ENCODE measurements around the gene CDH18.

CDH18 gene

DNA sequence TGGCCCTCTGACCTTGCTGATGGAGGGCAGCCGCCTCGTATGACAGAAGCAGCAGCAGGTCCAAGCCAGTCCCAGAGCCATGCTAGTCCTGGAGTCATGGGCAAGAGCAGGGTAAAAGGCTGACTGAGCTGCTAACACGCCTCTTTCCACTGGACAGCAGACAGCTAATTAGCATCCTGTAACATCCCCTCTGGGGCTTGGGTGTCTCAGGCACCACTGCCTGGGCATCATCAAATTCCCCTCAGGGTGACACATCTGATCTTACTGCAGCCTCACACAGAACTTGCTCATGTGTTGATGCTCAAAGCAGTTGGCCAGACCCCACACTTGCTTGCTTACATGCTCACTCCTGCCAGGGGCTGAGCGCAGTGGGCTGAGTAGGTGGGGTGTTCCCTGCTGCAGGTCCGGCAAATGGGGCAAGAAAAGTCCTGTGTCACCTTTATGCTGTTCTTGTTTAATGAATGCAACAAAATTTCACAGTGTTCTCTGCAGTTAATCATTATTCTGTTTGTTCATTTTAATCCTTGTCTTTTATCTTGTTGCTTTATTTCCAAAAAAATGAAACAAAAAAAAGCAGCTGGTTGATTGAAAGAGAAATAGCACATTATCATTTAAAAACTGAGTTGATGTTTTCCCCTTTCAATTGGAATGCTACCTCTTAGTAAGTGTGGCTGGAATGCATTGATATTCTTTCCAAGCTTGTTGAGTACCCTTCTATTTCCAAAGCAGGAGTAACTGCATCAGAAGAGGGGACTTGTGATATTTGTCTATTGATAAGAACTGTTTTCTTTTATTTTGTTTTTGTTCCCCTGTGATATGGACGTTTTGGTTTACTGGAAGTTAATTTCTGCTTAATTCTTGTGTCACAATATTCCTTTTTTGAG, 254.1 kb downstream of the CDH18 start:
- H3K4me3 ChIP-seq (replicated peaks in 1 of 2; ENCODE audit: low read depth in 2 of 2, low read length in 2 of 2), result no peak overlapping the region
- TF ChIP-seq, protein P1, sequence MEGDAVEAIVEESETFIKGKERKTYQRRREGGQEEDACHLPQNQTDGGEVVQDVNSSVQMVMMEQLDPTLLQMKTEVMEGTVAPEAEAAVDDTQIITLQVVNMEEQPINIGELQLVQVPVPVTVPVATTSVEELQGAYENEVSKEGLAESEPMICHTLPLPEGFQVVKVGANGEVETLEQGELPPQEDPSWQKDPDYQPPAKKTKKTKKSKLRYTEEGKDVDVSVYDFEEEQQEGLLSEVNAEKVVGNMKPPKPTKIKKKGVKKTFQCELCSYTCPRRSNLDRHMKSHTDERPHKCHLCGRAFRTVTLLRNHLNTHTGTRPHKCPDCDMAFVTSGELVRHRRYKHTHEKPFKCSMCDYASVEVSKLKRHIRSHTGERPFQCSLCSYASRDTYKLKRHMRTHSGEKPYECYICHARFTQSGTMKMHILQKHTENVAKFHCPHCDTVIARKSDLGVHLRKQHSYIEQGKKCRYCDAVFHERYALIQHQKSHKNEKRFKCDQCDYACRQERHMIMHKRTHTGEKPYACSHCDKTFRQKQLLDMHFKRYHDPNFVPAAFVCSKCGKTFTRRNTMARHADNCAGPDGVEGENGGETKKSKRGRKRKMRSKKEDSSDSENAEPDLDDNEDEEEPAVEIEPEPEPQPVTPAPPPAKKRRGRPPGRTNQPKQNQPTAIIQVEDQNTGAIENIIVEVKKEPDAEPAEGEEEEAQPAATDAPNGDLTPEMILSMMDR (IDR thresholded peaks at IDR 0.05; ENCODE audit: low read depth, low read length), result no peak
- no peak for DNase-seq (ENCODE audit: low read depth in 2 of 2)

DNA sequence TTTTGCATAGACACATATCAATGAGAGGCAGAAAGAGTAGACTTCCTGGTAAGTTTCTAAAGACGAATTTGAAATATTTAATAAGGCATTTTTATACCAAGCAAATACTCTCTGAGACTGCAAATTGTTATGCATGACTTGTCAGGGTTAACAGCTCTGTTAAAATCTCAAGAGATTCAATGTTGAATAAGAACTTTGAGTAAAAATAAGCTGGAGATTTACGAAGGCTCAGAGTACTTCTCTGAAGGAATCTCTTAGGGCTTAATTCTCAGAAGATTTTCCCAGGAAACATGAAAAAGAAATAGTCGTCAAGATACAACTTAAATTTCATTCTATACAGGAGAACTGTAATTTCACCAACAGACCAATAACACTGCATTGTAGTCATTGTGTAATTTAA, 259.4 kb downstream of the CDH18 start:
- TF ChIP-seq, protein P1 (IDR thresholded peaks at IDR 0.05; ENCODE audit: low read depth, low read length), result no peak
- no peak overlapping the region for H3K4me3 ChIP-seq (replicated peaks in 1 of 2; ENCODE audit: low read depth in 2 of 2, low read length in 2 of 2)
- DNase-seq (ENCODE audit: low read depth in 2 of 2), result no peak

DNA sequence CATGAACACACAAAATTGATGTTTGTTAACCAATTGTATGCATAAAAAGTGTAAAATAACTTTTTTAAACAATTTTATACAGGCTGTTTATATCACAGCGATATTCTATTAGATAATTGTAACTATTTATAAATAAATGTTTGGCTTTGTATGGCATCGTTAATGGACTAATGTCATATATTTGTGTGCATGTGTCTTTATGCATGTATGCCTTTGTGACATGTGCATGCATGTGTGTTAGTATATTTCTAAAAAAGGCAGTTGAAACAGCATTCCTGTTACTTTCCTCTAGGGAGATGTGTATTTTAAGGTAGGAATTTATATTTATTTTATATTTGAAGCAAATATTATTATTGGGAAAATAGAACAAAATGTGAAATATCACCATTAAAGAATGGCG, 268.9 kb downstream of the CDH18 start:
- H3K4me3 ChIP-seq (replicated peaks in 1 of 2; ENCODE audit: low read depth in 2 of 2, low read length in 2 of 2), result no peak overlapping the region
- TF ChIP-seq, protein P1 (IDR thresholded peaks at IDR 0.05; ENCODE audit: low read depth, low read length), result no peak
- DNase-seq (ENCODE audit: low read depth in 2 of 2), result no peak

DNA sequence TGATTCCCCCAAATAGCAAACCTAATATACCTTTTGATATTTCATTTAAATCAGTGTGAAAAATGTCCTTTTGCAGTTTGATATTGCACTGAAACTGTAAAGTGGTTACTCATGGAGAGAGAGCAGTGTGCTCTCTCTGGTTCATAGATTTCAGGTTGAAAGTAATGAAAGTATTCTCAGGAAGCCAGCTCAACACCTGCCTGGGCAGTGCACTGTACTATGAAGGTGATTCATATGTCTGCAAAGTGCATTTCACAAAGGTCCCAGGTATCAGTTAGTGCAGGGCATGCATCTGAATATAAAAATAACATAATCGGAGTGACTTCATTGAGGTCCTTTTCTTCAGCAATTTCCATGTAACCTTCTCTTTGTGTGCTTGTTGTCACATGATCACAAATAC, 274.3 kb downstream of the CDH18 start:
- H3K4me3 ChIP-seq (replicated peaks in 1 of 2; ENCODE audit: low read depth in 2 of 2, low read length in 2 of 2), result no peak overlapping the region
- no peak for DNase-seq (ENCODE audit: low read depth in 2 of 2)
- TF ChIP-seq, protein P1 (IDR thresholded peaks at IDR 0.05; ENCODE audit: low read depth, low read length), result no peak

DNA sequence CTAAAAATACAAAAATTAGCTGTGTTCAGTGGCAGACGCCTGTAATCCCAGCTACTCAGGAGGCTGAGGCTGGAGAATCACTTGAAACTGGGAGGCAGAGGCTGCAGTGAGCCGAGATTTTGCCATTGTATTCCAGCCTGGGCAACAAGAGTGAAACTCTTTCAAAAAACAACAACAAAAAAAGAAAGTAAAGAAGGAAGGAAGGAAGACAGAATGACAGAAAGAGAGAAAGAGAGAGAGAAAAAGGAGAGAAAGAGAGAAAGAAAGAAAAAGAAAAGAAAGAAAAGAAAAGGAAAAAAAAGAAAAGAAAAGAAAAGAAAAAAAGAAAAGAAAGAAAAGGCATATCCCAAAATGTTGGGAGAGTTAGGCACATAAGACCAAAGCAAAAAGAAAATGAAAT, 278.6 kb downstream of the CDH18 start:
- no peak overlapping the region for H3K4me3 ChIP-seq (replicated peaks in 1 of 2; ENCODE audit: low read depth in 2 of 2, low read length in 2 of 2)
- no peak for DNase-seq (ENCODE audit: low read depth in 2 of 2)
- TF ChIP-seq, protein P1 (IDR thresholded peaks at IDR 0.05; ENCODE audit: low read depth, low read length), result no peak

DNA sequence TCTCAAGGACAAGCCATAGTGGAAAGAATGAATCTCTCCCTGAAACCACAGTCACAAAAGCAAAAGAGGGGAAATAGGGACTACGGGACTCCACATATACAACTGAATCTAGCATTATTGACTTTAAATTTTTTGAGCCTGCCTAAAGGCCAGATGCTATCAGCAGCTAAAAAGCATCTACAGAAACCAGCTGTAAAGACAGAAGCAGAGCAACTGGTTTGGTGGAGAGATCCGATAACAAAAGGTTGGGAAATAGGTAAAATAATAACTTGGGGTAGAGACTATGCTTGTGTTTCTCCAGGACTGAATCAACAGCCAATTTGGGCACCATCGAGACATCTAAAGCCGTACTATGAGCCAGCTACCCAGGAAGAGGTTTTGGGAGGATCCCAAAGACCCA, 281.2 kb downstream of the CDH18 start:
- TF ChIP-seq, protein P1 (IDR thresholded peaks at IDR 0.05; ENCODE audit: low read depth, low read length), result no peak
- no peak for DNase-seq (ENCODE audit: low read depth in 2 of 2)
- H3K4me3 ChIP-seq (replicated peaks in 1 of 2; ENCODE audit: low read depth in 2 of 2, low read length in 2 of 2), result no peak overlapping the region
